Effector CD4-positive, alpha-beta T cell (primary cell): Measurements from ENCODE around the gene PPT2.
"Not testable (repeated sequence)": the region's sequence is repeated elsewhere in the genome, so short reads cannot be mapped to it uniquely, and the experiment has no call there.

Experiments
- DNase-seq: peaks from one replicate; pipeline ENCODE4 v3.0.0-alpha.2; 2020

The PPT2 gene

GRCh38 chr6:32190911-32191677 lies 37.2 kb downstream of the PPT2 start:
- DNase-seq, result no peak

GRCh38 chr6:32191696-32192607 lies 38.0 kb downstream of the PPT2 start:
- no peak for DNase-seq

GRCh38 chr6:32192608-32193039 lies 38.7 kb downstream of the PPT2 start, which contains the start of gene GPSM3:
Gene GPSM3, minus strand, starts transcription at chr6:32192643. Its CDS starts 130 bp downstream, at chr6:32192513.
- peak; percentile 39 for DNase-seq

GRCh38 chr6:32193096-32193495 lies 39.2 kb downstream of the PPT2 start:
- DNase-seq, result not testable (repeated sequence)

GRCh38 chr6:32194388-32194787 lies 40.4 kb downstream of the PPT2 start:
- DNase-seq, result no peak

- DNase-seq, result no peak
Observed at GRCh38 chr6:32194825-32195651, 41.1 kb downstream of the PPT2 start.

- DNase-seq, result peak; percentile 98
Observed at GRCh38 chr6:32195652-32195901, 41.6 kb downstream of the PPT2 start.

- DNase-seq, result peak; percentile 43
Observed at GRCh38 chr6:32195902-32196681, 42.2 kb downstream of the PPT2 start.

DNA sequence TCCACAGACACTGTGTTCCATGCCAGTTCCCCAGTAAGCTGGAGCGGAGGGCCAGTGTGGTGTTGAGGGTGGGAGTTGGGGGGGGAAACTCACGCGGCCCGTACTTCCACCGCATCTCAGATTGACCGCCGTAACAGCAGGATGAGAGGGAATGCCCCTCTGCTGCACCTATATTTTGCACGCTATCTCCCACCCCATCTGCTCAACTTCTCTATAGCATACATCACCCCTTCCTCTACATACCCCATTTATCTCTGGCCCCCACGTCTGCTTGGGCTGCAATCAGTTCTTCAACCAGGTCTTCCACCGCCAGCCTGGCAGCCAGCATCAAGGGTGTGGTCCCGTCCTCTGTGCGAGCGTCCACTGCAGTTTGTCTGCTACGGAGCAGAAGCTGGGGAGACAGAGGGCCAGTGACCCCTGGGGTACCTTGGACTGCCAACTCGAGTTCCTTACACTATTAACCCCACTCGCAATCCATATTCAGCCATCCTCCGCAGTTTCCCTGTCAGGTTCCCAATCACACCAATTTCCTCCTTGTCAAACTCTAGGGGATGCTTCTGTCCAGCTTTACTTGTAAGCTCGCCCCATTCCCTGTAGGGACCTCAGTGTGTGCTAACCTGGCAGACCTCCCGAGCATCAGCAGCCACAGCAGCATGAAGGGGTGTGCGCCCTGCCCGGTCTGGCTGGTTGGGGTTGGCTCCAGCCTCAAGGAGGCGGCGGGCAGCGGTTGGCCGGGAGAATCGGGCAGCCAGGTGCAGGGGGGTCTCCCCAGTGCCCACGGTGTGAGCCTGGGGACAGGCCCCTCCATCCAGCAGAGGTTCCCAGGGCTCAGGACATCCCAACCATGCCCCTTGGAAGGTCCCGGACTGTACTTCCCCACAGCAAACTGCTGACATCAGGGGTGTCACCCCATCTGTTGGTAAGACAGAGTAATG lies 43.0 kb downstream of the PPT2 start:
- DNase-seq, result no peak

DNA sequence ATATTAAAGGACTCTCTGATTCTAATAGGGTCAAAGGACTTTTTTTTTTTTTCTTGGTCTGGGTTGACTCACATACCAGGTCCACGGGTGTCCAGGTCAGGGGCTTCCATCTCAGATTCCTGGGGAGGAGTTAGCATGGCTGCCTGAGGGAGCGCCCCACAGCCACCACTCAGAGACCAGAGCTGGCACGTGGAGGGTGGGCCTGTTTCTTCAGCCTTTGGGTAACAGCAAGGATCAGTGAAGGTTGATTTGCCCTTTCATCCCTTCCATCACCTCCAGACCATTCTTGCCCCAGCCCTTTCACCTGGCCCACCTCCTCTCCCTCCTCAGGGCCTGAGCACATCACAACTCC lies 44.4 kb downstream of the PPT2 start:
- no peak for DNase-seq

DNA sequence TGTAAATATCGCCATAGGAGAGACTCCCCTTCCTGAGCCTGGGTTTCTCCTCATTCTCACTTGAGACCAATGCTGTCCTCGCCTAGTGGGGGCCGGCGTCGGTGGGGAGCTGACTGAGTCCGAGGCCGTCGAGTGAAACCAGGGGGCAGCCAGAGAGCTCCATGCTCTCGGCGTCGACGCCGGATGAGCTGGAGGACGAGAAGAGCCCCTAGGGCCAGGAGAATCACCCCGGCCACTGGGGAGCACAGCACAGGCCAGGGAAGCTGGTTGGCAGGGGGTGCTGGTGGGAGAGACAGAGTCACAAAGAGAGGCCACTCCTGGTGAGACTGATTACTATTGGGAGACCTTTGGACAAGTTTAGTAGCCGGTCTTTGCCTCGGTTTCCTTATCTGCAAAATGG lies 44.9 kb downstream of the PPT2 start:
- DNase-seq, result no peak

DNA sequence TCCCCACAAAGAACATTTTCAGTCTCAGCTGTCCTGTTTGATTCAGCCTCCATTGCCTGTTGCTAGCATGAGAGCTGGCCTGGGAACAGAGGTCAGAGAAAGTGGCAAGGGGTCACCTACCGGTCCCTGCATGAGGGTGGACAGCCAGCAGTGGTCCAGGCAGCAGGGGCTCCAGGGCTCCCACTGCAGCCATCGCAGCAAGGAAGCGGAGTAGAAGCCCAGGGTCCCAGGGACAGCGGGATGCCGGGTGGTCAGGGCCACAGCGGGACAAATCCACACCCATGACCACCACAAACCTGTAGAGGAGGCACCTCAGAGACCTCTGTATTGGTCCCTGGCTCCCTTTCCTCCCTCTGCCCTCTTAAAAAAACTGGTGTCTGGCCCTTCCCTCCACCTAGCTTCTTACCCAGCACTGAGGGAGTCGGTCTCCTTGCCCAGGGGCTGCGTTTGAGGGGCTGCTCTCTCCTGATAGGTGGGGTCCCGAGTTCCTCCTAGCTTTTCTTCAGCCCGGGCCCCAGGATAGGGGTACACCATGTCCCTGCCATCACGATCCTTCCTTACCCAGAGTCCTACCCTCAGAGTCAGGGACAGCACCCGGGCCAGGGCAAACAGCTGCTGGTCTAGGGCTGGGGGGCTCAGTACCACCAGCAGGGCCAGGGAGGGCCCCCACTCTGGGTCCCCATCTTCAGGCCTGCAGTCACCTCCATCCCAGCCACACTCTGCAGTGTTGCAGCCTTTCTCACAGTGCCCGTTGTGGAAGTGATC lies 47.0 kb downstream of the PPT2 start:
- no peak for DNase-seq

GRCh38 chr6:32202186-32202585 lies 48.2 kb downstream of the PPT2 start:
- DNase-seq, result no peak

GRCh38 chr6:32203426-32204267 lies 49.7 kb downstream of the PPT2 start:
- DNase-seq, result no peak

DNA sequence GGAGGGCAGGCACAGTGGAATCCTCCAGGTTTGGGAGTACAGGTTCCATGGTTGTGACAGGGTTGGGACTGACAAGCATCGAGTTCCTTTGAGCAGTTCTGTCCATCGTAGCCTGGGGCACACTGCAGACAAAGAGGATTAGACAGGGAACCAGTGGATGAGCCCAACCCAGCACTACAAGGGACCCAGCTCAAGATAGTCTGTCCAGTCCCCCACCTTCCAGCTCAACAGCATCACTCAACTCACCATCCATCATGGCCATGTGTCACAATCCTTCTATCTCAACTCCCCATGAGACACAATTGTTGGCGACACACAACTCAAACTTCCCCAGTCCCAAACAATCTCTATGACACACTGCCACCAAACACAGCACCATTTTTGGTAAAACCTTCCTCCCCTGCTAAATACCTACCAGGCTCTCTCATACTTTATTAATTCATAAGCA lies 50.4 kb downstream of the PPT2 start:
- no peak for DNase-seq

DNA sequence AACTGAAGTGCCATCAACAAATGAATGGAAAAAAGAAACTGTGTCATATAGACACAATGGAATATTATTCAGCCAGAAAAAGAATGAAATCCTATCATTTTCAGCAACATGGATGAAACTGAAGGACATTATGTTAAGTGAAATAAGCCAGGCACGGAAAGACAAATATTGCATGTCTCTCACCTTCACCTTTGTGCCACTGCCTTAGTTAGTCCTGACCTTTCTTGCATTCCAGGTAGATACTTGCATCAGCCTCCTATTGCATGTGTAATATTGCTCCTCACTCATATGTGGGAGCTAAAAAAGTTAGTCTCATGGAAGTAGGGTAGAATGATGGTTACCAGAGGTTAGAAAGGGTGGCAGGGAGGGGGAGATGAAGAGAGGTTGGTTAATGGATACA lies 55.1 kb downstream of the PPT2 start:
- DNase-seq, result no peak

GRCh38 chr6:32210191-32210601 lies 56.3 kb downstream of the PPT2 start:
- DNase-seq, result no peak

DNA sequence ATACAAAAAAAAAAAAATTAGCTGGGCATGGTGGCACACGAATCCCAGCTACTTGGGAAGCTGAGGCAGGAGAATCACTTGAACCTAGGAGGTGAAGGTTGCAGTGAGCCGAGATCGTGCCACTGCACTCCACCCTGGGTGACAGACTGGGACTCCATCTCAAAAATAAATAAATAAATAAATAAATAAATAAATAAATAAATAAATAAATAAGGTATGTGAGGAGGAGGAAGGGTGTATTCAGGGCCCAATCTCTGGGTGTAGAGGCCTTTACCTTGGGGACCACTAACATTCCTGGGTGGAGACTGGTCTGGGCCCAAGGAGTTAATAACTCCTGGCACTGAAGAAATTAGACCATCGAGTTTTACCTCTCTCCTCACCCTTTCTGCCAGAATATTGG lies 57.5 kb downstream of the PPT2 start:
- DNase-seq, result not testable (repeated sequence)

GRCh38 chr6:32212076-32212760 lies 58.3 kb downstream of the PPT2 start:
- DNase-seq, result no peak
